ENCODE data around the gene TXNRD3.
"Not testable (repeated sequence)": the region's sequence is repeated elsewhere in the genome, so short reads cannot be mapped to it uniquely, and the experiment has no call there.

TXNRD3 gene

GRCh38 chr3:126638790-126639189 is 16.1 kb downstream of the TXNRD3 start:
- DNase-seq: no peak

- DNase-seq: no peak
Measured at GRCh38 chr3:126636436-126636835, 18.5 kb downstream of the TXNRD3 start.

GRCh38 chr3:126634803-126635202 is 20.1 kb downstream of the TXNRD3 start:
- DNase-seq: no peak

- no peak for DNase-seq
Measured at GRCh38 chr3:126630020-126630419, 24.9 kb downstream of the TXNRD3 start.

- DNase-seq: not testable (repeated sequence)
Measured at GRCh38 chr3:126625735-126626134, 29.2 kb downstream of the TXNRD3 start.

- DNase-seq: no peak
Measured at GRCh38 chr3:126622694-126623093, 32.2 kb downstream of the TXNRD3 start.

- no peak for DNase-seq
Measured at GRCh38 chr3:126621627-126622345, 33.1 kb downstream of the TXNRD3 start.

- DNase-seq: no peak
Measured at GRCh38 chr3:126621171-126621570, 33.8 kb downstream of the TXNRD3 start.

- DNase-seq: no peak
Measured at GRCh38 chr3:126620738-126621137, 34.2 kb downstream of the TXNRD3 start.

- DNase-seq: no peak
Measured at GRCh38 chr3:126618760-126619159, 36.2 kb downstream of the TXNRD3 start.

GRCh38 chr3:126618021-126618420 is 36.9 kb downstream of the TXNRD3 start:
- DNase-seq: no peak

- no peak for DNase-seq
Measured at GRCh38 chr3:126617571-126617970, 37.4 kb downstream of the TXNRD3 start.

GRCh38 chr3:126616931-126617330 is 38.0 kb downstream of the TXNRD3 start:
- no peak for DNase-seq

- DNase-seq: peak in 1 of 2 experiments; percentile 24
Measured at GRCh38 chr3:126613479-126614188, 41.3 kb downstream of the TXNRD3 start.

GRCh38 chr3:126612479-126613205 is 42.3 kb downstream of the TXNRD3 start:
- peak in 1 of 2 experiments; percentile 10 for DNase-seq

- no peak for DNase-seq
Measured at GRCh38 chr3:126609909-126610308, 45.0 kb downstream of the TXNRD3 start.

GRCh38 chr3:126607214-126607908 is 47.6 kb downstream of the TXNRD3 start:
- DNase-seq: no peak

- DNase-seq: no peak
Measured at GRCh38 chr3:126606001-126606400, 48.9 kb downstream of the TXNRD3 start.

GRCh38 chr3:126604691-126605090 is 50.2 kb downstream of the TXNRD3 start:
- no peak for DNase-seq

GRCh38 chr3:126599101-126599500 is 55.8 kb downstream of the TXNRD3 start:
- no peak for DNase-seq

GRCh38 chr3:126595479-126595878 is 59.4 kb downstream of the TXNRD3 start:
- DNase-seq: not testable (repeated sequence)

GRCh38 chr3:126591515-126591914 is 63.4 kb downstream of the TXNRD3 start:
- DNase-seq: not testable (repeated sequence)

GRCh38 chr3:126582311-126582710 is 72.6 kb downstream of the TXNRD3 start:
- peak; percentile 96 to 98 for DNase-seq
